ENCODE results near the gene BMP10.

The BMP10 gene

DNA sequence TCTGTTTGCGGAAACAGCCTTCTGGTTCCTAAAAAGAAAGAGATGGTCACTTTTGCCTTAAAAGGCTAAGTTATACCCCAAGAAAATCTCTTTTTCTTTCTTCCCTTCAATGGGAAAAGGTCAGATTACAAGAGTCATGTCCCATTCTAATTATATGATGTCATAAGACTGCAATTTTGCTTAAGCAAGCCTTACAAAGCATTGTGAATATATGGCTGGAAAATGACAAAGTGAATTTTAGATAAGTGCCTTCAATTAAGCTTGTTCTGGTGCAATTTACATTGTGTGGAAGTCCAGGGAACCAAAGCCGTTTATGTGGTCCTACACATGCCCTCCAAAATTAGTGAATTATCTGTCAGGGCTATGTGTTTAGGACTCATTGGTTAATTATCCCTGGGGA lies 7.6 kb upstream of the BMP10 start:
- TF ChIP-seq, protein P1, sequence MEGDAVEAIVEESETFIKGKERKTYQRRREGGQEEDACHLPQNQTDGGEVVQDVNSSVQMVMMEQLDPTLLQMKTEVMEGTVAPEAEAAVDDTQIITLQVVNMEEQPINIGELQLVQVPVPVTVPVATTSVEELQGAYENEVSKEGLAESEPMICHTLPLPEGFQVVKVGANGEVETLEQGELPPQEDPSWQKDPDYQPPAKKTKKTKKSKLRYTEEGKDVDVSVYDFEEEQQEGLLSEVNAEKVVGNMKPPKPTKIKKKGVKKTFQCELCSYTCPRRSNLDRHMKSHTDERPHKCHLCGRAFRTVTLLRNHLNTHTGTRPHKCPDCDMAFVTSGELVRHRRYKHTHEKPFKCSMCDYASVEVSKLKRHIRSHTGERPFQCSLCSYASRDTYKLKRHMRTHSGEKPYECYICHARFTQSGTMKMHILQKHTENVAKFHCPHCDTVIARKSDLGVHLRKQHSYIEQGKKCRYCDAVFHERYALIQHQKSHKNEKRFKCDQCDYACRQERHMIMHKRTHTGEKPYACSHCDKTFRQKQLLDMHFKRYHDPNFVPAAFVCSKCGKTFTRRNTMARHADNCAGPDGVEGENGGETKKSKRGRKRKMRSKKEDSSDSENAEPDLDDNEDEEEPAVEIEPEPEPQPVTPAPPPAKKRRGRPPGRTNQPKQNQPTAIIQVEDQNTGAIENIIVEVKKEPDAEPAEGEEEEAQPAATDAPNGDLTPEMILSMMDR (IDR thresholded peaks at IDR 0.05), result no peak
- TF ChIP-seq ZFX (IDR thresholded peaks at IDR 0.05; ENCODE audit: borderline replicate concordance), result no peak
- no peak overlapping the region for H3K27ac ChIP-seq

DNA sequence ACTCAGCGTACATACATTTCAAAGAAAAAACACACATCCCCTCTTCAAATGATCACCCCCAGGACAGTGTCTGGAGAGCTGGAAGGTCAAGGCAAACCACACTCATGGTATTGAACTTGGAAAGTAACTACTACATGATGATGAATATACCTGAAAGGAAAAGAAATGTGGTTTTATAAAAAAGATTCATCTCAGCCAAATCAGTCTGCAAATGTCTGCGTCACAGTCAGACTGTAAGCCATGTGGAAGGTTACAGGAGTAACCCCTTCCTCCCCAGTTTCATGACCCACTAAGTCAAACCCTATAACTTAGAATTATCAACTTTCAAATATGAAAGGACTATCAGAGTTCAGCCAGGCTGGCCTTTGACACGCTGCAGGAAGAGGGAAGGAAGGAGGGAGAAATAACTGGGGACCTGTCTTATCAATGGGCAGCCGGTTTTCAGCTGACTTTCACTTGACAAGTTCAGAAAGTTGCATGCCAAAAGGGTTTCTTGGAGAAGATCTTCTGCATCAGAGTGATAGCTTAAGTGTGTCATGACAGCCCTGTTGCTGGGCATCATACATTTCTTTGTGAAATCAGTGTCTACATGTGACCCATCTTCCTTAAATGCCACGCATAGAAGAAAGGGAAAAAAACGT lies 7.0 kb upstream of the BMP10 start:
- no peak overlapping the region for H3K27ac ChIP-seq
- TF ChIP-seq, protein P1 (IDR thresholded peaks at IDR 0.05), result no peak
- no peak for TF ChIP-seq ZFX (IDR thresholded peaks at IDR 0.05; ENCODE audit: borderline replicate concordance)

GRCh38 chr2:68877079-68877772 lies 6.0 kb upstream of the BMP10 start:
- no peak for TF ChIP-seq ZFX (IDR thresholded peaks at IDR 0.05; ENCODE audit: borderline replicate concordance)
- TF ChIP-seq, protein P1 (IDR thresholded peaks at IDR 0.05), result no peak
- no peak overlapping the region for H3K27ac ChIP-seq

- no peak overlapping the region for H3K27ac ChIP-seq
- TF ChIP-seq, protein P1 (IDR thresholded peaks at IDR 0.05), result no peak
- no peak for TF ChIP-seq ZFX (IDR thresholded peaks at IDR 0.05; ENCODE audit: borderline replicate concordance)
These were observed 982 bp downstream of the BMP10 start for GRCh38 chr2:68870215-68870614.

GRCh38 chr2:68865108-68865507 lies 6.1 kb downstream of the BMP10 start:
- TF ChIP-seq ZFX (IDR thresholded peaks at IDR 0.05; ENCODE audit: borderline replicate concordance), result no peak
- TF ChIP-seq, protein P1 (IDR thresholded peaks at IDR 0.05), result no peak
- no peak overlapping the region for H3K27ac ChIP-seq

- TF ChIP-seq ZFX (IDR thresholded peaks at IDR 0.05; ENCODE audit: borderline replicate concordance), result no peak
- TF ChIP-seq, protein P1 (IDR thresholded peaks at IDR 0.05), result no peak
- no peak overlapping the region for H3K27ac ChIP-seq
These were observed 7.2 kb downstream of the BMP10 start for GRCh38 chr2:68863996-68864395.

GRCh38 chr2:68862889-68863288 lies 8.3 kb downstream of the BMP10 start:
- H3K27ac ChIP-seq, result no peak overlapping the region
- TF ChIP-seq, protein P1 (IDR thresholded peaks at IDR 0.05), result no peak
- no peak for TF ChIP-seq ZFX (IDR thresholded peaks at IDR 0.05; ENCODE audit: borderline replicate concordance)

Data from 22Rv1 (cell line).